Glutamatergic neuron (in vitro differentiated cells): Measurements from ENCODE around the gene SYP. TPM values are rescaled to one million over a fixed set of nuclear protein-coding genes. Genes with fewer than 3 reads are reported as not detected.

Experiments
- DNase-seq: peaks from one replicate; pipeline ENCODE4 v3.0.0; 2022
- H3K27ac Mint-ChIP-seq: one replicate; pipeline ENCODE4 v1.8.0; 2020; ENCODE audit warnings: mild to moderate bottlenecking, mixed read lengths, inconsistent platforms; ENCODE audit not compliant: unreplicated experiment
- H3K27me3 Mint-ChIP-seq: one replicate; pipeline ENCODE4 v1.8.0; 2020; ENCODE audit warnings: mild to moderate bottlenecking, moderate library complexity, mixed read lengths, inconsistent platforms; ENCODE audit not compliant: unreplicated experiment
- H3K36me3 Mint-ChIP-seq: one replicate; pipeline ENCODE4 v1.8.0; 2020; ENCODE audit warnings: mild to moderate bottlenecking, mixed read lengths, inconsistent platforms; ENCODE audit not compliant: unreplicated experiment
- H3K4me1 Mint-ChIP-seq: one replicate; pipeline ENCODE4 v1.8.0; 2020; ENCODE audit warnings: mild to moderate bottlenecking, low read depth, mixed read lengths, inconsistent platforms; ENCODE audit not compliant: unreplicated experiment
- H3K4me3 Mint-ChIP-seq: one replicate; pipeline ENCODE4 v1.8.0; 2020; ENCODE audit warnings: mild to moderate bottlenecking, mixed read lengths, inconsistent platforms; ENCODE audit not compliant: unreplicated experiment
- H3K9me3 Mint-ChIP-seq: one replicate; pipeline ENCODE4 v1.8.0; 2020; ENCODE audit warnings: mild to moderate bottlenecking, moderate library complexity, mixed read lengths, inconsistent platforms; ENCODE audit not compliant: unreplicated experiment
- CTCF ChIP-seq: fragments of 200-600 bp; sonication (generic); IDR thresholded peaks from one replicate; pipeline ENCODE4 v1.5.0; 2021; ENCODE audit not compliant: partially characterized antibody, unreplicated experiment
- total RNA-seq: library from RNA; stranded (reverse); fragmentation: NEBNext Ultra II Directional; extraction: Animal tissue kit (Norgen Biotek cat#: 25700); gene quantifications from one replicate; pipeline ENCODE4 v1.2.1, GENCODE V29; 2021; ENCODE audit not compliant: unreplicated experiment

SYP gene
- total RNA-seq, 1 donor from 2014 or later, result 291 TPM

GRCh38 chrX:49247346-49247745 is 47.4 kb upstream of the SYP start:
- H3K9me3 Mint-ChIP-seq, result no peaks in the 10 kb centered on the region
- no peak for TF ChIP-seq CTCF
- no peaks in the 10 kb centered on the region for H3K36me3 Mint-ChIP-seq
- no peak overlapping the region for H3K27ac Mint-ChIP-seq
- no peak for DNase-seq
- no peak overlapping the region for H3K4me3 Mint-ChIP-seq
- no peaks in the 10 kb centered on the region for H3K4me1 Mint-ChIP-seq
- H3K27me3 Mint-ChIP-seq, result peaks cover 7% of the 10 kb centered on the region

GRCh38 chrX:49246541-49246940 is 46.5 kb upstream of the SYP start:
- H3K36me3 Mint-ChIP-seq, result no peaks in the 10 kb centered on the region
- H3K4me1 Mint-ChIP-seq, result no peaks in the 10 kb centered on the region
- H3K27ac Mint-ChIP-seq, result no peak overlapping the region
- no peaks in the 10 kb centered on the region for H3K9me3 Mint-ChIP-seq
- H3K4me3 Mint-ChIP-seq, result no peak overlapping the region
- no peak for TF ChIP-seq CTCF
- DNase-seq, result no peak
- H3K27me3 Mint-ChIP-seq, result peaks cover 3% of the 10 kb centered on the region

GRCh38 chrX:49244207-49244606 is 44.2 kb upstream of the SYP start:
- no peak overlapping the region for H3K4me3 Mint-ChIP-seq

GRCh38 chrX:49243166-49243565 is 43.2 kb upstream of the SYP start:
- no peak overlapping the region for H3K27ac Mint-ChIP-seq
- DNase-seq, result no peak
- H3K9me3 Mint-ChIP-seq, result no peaks in the 10 kb centered on the region
- no peak for TF ChIP-seq CTCF
- no peaks in the 10 kb centered on the region for H3K36me3 Mint-ChIP-seq
- no peak overlapping the region for H3K4me3 Mint-ChIP-seq
- peaks cover 1% of the 10 kb centered on the region for H3K27me3 Mint-ChIP-seq
- no peaks in the 10 kb centered on the region for H3K4me1 Mint-ChIP-seq

More at GRCh38 chrX:49244207-49244606, 44.2 kb upstream of the SYP start:
- no peak for DNase-seq
- no peaks in the 10 kb centered on the region for H3K36me3 Mint-ChIP-seq
- no peaks in the 10 kb centered on the region for H3K9me3 Mint-ChIP-seq
- H3K4me1 Mint-ChIP-seq, result no peaks in the 10 kb centered on the region
- peaks cover 3% of the 10 kb centered on the region for H3K27me3 Mint-ChIP-seq
- no peak for TF ChIP-seq CTCF
- H3K27ac Mint-ChIP-seq, result no peak overlapping the region

GRCh38 chrX:49242545-49243066 is 42.6 kb upstream of the SYP start:
- no peaks in the 10 kb centered on the region for H3K9me3 Mint-ChIP-seq
- no peak overlapping the region for H3K4me3 Mint-ChIP-seq
- H3K27ac Mint-ChIP-seq, result no peak overlapping the region
- H3K36me3 Mint-ChIP-seq, result no peaks in the 10 kb centered on the region
- no peak for TF ChIP-seq CTCF
- no peaks in the 10 kb centered on the region for H3K4me1 Mint-ChIP-seq
- DNase-seq, result no peak
- peaks cover 1% of the 10 kb centered on the region for H3K27me3 Mint-ChIP-seq
